Measurements from ENCODE around the gene UCKL1.

- TF ChIP-seq CTCF (conservative IDR thresholded peaks at IDR 0.05) (no peak), EZH2 (IDR thresholded peaks at IDR 0.05; ENCODE audit: low read depth) (no peak)
These were observed 7.6 kb upstream of the UCKL1 start for GRCh38 chr20:63963784-63964301.

All from PC-9 (cell line).